Measurements from ENCODE around the gene SLAMF7. TPM values are rescaled to one million over a fixed set of nuclear protein-coding genes. Genes with fewer than 3 reads are reported as not detected.

Gene SLAMF7
- total RNA-seq, 2 donors from 2014 or later = 0.71 to 2.7 TPM

GRCh38 chr1:160777486-160778089, 38.5 kb downstream of the SLAMF7 start:
- no peak for TF ChIP-seq CTCF (IDR thresholded peaks at IDR 0.05)
- no peaks in the 10 kb centered on the region for H3K4me1 ChIP-seq (ENCODE audit: control insufficient read depth in 1 of 2, low read depth in 2 of 2)
- H3K27me3 ChIP-seq (replicated peaks; ENCODE audit: insufficient read depth) = no peaks in the 10 kb centered on the region
- H3K27ac ChIP-seq = no peak overlapping the region
- no peaks in the 10 kb centered on the region for H3K36me3 ChIP-seq
- DNase-seq (ENCODE audit: low spot score) (no peak), ATAC-seq (ENCODE audit: insufficient number of reproducible peaks, low FRiP score, low read depth) (no peak)
- no peaks in the 10 kb centered on the region for H3K9me3 ChIP-seq
- H3K4me3 ChIP-seq = no peak overlapping the region

DNA sequence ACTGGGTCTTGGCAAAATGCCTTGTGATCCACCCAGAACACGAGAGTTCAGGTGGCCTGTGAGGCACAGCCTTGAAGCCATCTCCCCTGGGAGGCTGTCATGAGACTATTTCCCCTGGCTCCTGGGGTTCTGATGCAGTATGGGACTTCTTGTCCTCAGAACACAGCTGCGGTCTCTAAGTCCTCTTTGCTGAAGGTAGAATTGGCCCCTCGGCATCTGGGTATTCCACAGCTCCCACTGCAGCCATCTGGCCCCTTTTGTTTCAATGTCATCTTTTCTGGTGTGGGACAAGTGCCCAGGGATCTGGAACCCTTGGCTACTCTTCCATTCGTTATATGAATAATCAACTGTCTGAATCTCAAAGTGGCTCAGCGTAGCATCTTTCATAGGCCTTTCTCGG, 39.9 kb downstream of the SLAMF7 start:
- no peak overlapping the region for H3K4me3 ChIP-seq
- no peaks in the 10 kb centered on the region for H3K27me3 ChIP-seq (replicated peaks; ENCODE audit: insufficient read depth)
- H3K27ac ChIP-seq = no peak overlapping the region
- no peaks in the 10 kb centered on the region for H3K4me1 ChIP-seq (ENCODE audit: control insufficient read depth in 1 of 2, low read depth in 2 of 2)
- TF ChIP-seq CTCF (IDR thresholded peaks at IDR 0.05) = no peak
- ATAC-seq (ENCODE audit: insufficient number of reproducible peaks, low FRiP score, low read depth) (no peak), DNase-seq (ENCODE audit: low spot score) (no peak)
- H3K36me3 ChIP-seq = no peaks in the 10 kb centered on the region
- H3K9me3 ChIP-seq = no peaks in the 10 kb centered on the region

- no peaks in the 10 kb centered on the region for H3K9me3 ChIP-seq
- ATAC-seq (ENCODE audit: insufficient number of reproducible peaks, low FRiP score, low read depth) = no peak
- TF ChIP-seq CTCF (IDR thresholded peaks at IDR 0.05) = no peak
Measured at GRCh38 chr1:160779626-160780397, 40.8 kb downstream of the SLAMF7 start.

DNA sequence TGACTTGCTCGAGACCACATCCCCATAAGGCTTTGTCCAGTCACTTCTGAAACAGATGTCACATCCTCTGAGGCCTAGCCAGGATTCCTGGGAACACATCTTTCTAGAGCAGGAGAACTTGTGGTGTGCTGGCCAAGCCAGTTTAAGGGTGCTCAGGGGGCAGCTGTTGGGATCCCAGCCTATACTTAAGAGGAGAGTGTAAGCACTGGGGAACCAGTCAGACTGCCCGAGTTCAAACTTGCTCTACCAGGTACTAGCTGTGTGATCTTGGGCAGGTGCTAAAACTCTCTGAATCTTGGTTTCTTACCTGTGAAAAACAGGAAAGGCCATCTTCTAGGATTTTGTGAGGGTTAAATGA, 41.3 kb downstream of the SLAMF7 start:
- Histone ChIP-seq H3K4me3 (no peak overlapping the region), H3K27ac (no peak overlapping the region), H3K27me3 (replicated peaks; ENCODE audit: insufficient read depth) (no peaks in the 10 kb centered on the region), H3K9me3 (no peaks in the 10 kb centered on the region), H3K36me3 (no peaks in the 10 kb centered on the region), H3K4me1 (ENCODE audit: control insufficient read depth in 1 of 2, low read depth in 2 of 2) (no peaks in the 10 kb centered on the region)
- TF ChIP-seq CTCF (IDR thresholded peaks at IDR 0.05) = no peak
- DNase-seq (ENCODE audit: low spot score) = no peak
- ATAC-seq (ENCODE audit: insufficient number of reproducible peaks, low FRiP score, low read depth) = no peak

More at GRCh38 chr1:160779626-160780397, 40.8 kb downstream of the SLAMF7 start:
- no peaks in the 10 kb centered on the region for H3K4me1 ChIP-seq (ENCODE audit: control insufficient read depth in 1 of 2, low read depth in 2 of 2)
- H3K27me3 ChIP-seq (replicated peaks; ENCODE audit: insufficient read depth) = no peaks in the 10 kb centered on the region
- no peak overlapping the region for H3K4me3 ChIP-seq
- H3K27ac ChIP-seq = no peak overlapping the region
- DNase-seq (ENCODE audit: low spot score) = no peak
- no peaks in the 10 kb centered on the region for H3K36me3 ChIP-seq

GRCh38 chr1:160781186-160781766, 42.2 kb downstream of the SLAMF7 start:
- ATAC-seq (ENCODE audit: insufficient number of reproducible peaks, low FRiP score, low read depth) (no peak), DNase-seq (ENCODE audit: low spot score) (no peak)
- H3K36me3 ChIP-seq = no peaks in the 10 kb centered on the region
- no peaks in the 10 kb centered on the region for H3K4me1 ChIP-seq (ENCODE audit: control insufficient read depth in 1 of 2, low read depth in 2 of 2)
- H3K27ac ChIP-seq = no peak overlapping the region
- no peaks in the 10 kb centered on the region for H3K27me3 ChIP-seq (replicated peaks; ENCODE audit: insufficient read depth)
- H3K9me3 ChIP-seq = no peaks in the 10 kb centered on the region
- TF ChIP-seq CTCF (IDR thresholded peaks at IDR 0.05) = no peak
- H3K4me3 ChIP-seq = no peak overlapping the region
